Gastroesophageal sphincter (tissue), 3 donors: ENCODE data around the gene MTHFD1L.
"Not testable (repeated sequence)": the region's sequence is repeated elsewhere in the genome, so short reads cannot be mapped to it uniquely, and the experiment has no call there.

Source experiments
- POLR2A ChIP-seq, 2 donors: fragments of 450-650 bp; IDR thresholded peaks; one replicate each; pipeline ENCODE4 v1.6.1; 2017; ENCODE audit warnings: antibody characterized with exemption in 2 of 2, mild to moderate bottlenecking in 2 of 2, moderate library complexity in 1 of 2
- POLR2AphosphoS5 ChIP-seq: sonication (generic); formaldehyde crosslinking; IDR thresholded peaks from one replicate; pipeline ENCODE4 v1.6.1; 2017; ENCODE audit warnings: antibody characterized with exemption
- TF ChIP-seq, protein P1 (sequence below), 4 experiments: fragments of 200-600 bp in 2 of 4; fragments of 450-650 bp in 2 of 4; sonication (generic) in 1 of 4; IDR thresholded peaks; one replicate each; pipeline ENCODE4 v1.5.1; 2017 to 2019; ENCODE audit warnings: antibody characterized with exemption in 4 of 4, mild to moderate bottlenecking in 2 of 4, moderate library complexity in 2 of 4

DNA sequence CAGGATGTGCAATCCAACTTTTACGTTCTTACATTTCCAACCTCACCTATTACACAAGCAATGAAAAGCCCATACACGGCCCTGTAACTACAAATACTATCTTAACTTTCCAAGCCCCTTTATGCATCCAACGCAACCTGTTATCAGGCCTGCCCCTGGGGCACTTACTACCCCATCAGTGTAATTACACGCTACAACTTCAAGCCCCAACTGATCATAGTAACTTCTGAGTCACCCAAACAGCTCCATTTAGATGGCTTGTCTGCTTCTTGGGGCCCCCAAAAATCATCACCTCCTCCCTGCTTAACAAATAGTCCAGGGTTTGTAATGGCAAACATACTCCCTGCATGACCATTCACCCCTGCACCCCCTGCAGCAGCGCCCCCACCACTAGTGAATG lies 11.1 kb upstream of the MTHFD1L start:
- TF ChIP-seq, protein P1, sequence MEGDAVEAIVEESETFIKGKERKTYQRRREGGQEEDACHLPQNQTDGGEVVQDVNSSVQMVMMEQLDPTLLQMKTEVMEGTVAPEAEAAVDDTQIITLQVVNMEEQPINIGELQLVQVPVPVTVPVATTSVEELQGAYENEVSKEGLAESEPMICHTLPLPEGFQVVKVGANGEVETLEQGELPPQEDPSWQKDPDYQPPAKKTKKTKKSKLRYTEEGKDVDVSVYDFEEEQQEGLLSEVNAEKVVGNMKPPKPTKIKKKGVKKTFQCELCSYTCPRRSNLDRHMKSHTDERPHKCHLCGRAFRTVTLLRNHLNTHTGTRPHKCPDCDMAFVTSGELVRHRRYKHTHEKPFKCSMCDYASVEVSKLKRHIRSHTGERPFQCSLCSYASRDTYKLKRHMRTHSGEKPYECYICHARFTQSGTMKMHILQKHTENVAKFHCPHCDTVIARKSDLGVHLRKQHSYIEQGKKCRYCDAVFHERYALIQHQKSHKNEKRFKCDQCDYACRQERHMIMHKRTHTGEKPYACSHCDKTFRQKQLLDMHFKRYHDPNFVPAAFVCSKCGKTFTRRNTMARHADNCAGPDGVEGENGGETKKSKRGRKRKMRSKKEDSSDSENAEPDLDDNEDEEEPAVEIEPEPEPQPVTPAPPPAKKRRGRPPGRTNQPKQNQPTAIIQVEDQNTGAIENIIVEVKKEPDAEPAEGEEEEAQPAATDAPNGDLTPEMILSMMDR (IDR thresholded peaks at IDR 0.05): not testable (repeated sequence)
- TF ChIP-seq POLR2AphosphoS5; POLR2A (IDR thresholded peaks at IDR 0.05): not testable (repeated sequence)
